ENCODE results near the gene CARD10. TPM values are rescaled to one million over a fixed set of nuclear protein-coding genes. Genes with fewer than 3 reads are reported as not detected.

Gene CARD10
- total and polyA plus RNA-seq, 4 donors = 7.8 to 14.0 (median 8.4) TPM

GRCh38 chr22:37500745-37501609 is 18.2 kb downstream of the CARD10 start:
- Histone ChIP-seq H3K9ac (ENCODE audit: low read depth in 1 of 2, low read length in 2 of 2) (peak overlapping the region; percentile 23 to 73), H3K27ac (ENCODE audit: low read depth in 1 of 2, low read length in 2 of 2) (peak overlapping the region; percentile 92 to 98), H3K27me3 (ENCODE audit: control insufficient read depth in 4 of 4, insufficient read depth in 4 of 4, low read length in 3 of 4) (no peaks in the 10 kb centered on the region), H3K4me3 (ENCODE audit: low read depth in 1 of 3, low read length in 3 of 3) (peak overlapping the region; percentile 46 to 66 (median 60)), H3K36me3 (ENCODE audit: control insufficient read depth in 4 of 4, insufficient read depth in 3 of 4, low read depth in 1 of 4, low read length in 3 of 4) (peaks cover 0 to 2% (median under 1%) of the 10 kb centered on the region in 4 donors), H3K9me3 (ENCODE audit: control insufficient read depth in 4 of 4, low read length in 3 of 4) (no peaks in the 10 kb centered on the region), H3K4me1 (ENCODE audit: control insufficient read depth in 4 of 4, insufficient read depth in 4 of 4, low read length in 3 of 4) (peaks cover 25 to 55% (median 45%) of the 10 kb centered on the region in 4 donors)
- 36% methylated on average over 24 of the region's 24 CpGs for WGBS
- DNase-seq (ENCODE audit: low spot score) = no peak
- TF ChIP-seq ZBTB33 (IDR thresholded peaks at IDR 0.05) = no peak
- TF ChIP-seq REST (IDR thresholded peaks at IDR 0.05) = no peak
- TF ChIP-seq HNF4G (IDR thresholded peaks at IDR 0.05) = no peak
- no peak for TF ChIP-seq EGR1 (IDR thresholded peaks at IDR 0.05; ENCODE audit: low read depth in 2 of 2)
- TF ChIP-seq RAD21 (IDR thresholded peaks at IDR 0.05) = no peak
- TF ChIP-seq NR2F2 (IDR thresholded peaks at IDR 0.05) = peak; percentile 85
- no peak for TF ChIP-seq MAX (IDR thresholded peaks at IDR 0.05)
- no peak for TF ChIP-seq JUND (IDR thresholded peaks at IDR 0.05)

- H3K27me3 ChIP-seq (ENCODE audit: control insufficient read depth in 4 of 4, insufficient read depth in 4 of 4, low read length in 3 of 4) = no peaks in the 10 kb centered on the region
- H3K4me3 ChIP-seq (ENCODE audit: low read depth in 1 of 3, low read length in 3 of 3) = no peak overlapping the region
- TF ChIP-seq RXRA (IDR thresholded peaks at IDR 0.05) (peak in 1 of 2 donors; percentile 11), CTCF (IDR thresholded peaks at IDR 0.05; ENCODE audit: low read depth, low read length, missing input control) (no peak)
- H3K9me3 ChIP-seq (ENCODE audit: control insufficient read depth in 4 of 4, low read length in 3 of 4) = no peaks in the 10 kb centered on the region
- no peak overlapping the region for H3K9ac ChIP-seq (ENCODE audit: low read depth in 1 of 2, low read length in 2 of 2)
- peak overlapping the region; percentile 92 to 98 for H3K27ac ChIP-seq (ENCODE audit: low read depth in 1 of 2, low read length in 2 of 2)
- H3K4me1 ChIP-seq (ENCODE audit: control insufficient read depth in 4 of 4, insufficient read depth in 4 of 4, low read length in 3 of 4) = peaks cover 25 to 55% (median 45%) of the 10 kb centered on the region in 4 donors
- 78% methylated on average over 13 of the region's 13 CpGs for WGBS
- DNase-seq (ENCODE audit: low spot score) = no peak
- peaks cover 0 to 5% (median 2%) of the 10 kb centered on the region in 4 donors for H3K36me3 ChIP-seq (ENCODE audit: control insufficient read depth in 4 of 4, insufficient read depth in 3 of 4, low read depth in 1 of 4, low read length in 3 of 4)
Measured at GRCh38 chr22:37499789-37500540, 19.2 kb downstream of the CARD10 start.

All from liver (tissue), 9 donors.